ENCODE data around the gene MEF2A.

The MEF2A gene

DNA sequence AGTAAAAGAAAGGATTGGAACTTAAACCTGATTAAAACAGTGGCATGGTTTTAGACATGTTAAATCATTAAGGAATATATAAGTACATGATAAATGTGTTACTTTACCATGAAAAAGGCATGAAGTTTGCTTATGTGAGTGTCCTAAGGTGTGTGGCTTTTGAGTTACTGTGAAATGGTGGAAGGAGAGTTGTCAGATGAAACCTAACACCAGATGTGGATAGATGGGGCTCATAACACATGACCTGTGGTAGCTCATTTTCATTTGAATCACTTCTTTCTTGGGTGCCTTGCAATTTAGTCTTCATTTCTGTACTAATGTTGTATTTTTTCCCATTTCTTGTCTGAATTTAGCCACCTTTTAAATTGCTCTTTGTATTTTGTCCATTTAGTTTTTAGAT, 13.0 kb downstream of the MEF2A start:
- DNase-seq = no peak
- no peak for TF ChIP-seq EZH2 (optimal IDR thresholded peaks at IDR 0.05; ENCODE audit: low read depth, low read length)
- no peak for TF ChIP-seq EZH2phosphoT487 (IDR thresholded peaks at IDR 0.05; ENCODE audit: low read length)
- TF ChIP-seq, protein P1, sequence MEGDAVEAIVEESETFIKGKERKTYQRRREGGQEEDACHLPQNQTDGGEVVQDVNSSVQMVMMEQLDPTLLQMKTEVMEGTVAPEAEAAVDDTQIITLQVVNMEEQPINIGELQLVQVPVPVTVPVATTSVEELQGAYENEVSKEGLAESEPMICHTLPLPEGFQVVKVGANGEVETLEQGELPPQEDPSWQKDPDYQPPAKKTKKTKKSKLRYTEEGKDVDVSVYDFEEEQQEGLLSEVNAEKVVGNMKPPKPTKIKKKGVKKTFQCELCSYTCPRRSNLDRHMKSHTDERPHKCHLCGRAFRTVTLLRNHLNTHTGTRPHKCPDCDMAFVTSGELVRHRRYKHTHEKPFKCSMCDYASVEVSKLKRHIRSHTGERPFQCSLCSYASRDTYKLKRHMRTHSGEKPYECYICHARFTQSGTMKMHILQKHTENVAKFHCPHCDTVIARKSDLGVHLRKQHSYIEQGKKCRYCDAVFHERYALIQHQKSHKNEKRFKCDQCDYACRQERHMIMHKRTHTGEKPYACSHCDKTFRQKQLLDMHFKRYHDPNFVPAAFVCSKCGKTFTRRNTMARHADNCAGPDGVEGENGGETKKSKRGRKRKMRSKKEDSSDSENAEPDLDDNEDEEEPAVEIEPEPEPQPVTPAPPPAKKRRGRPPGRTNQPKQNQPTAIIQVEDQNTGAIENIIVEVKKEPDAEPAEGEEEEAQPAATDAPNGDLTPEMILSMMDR (IDR thresholded peaks at IDR 0.05; ENCODE audit: low read length) = no peak
- Histone ChIP-seq H3K27ac (ENCODE audit: low read length) (no peak overlapping the region), H3K4me2 (ENCODE audit: low read depth, low read length) (no peak overlapping the region), H3K36me3 (replicated peaks; ENCODE audit: insufficient read depth, low read length) (no peaks in the 10 kb centered on the region), H2AFZ (ENCODE audit: low read length) (no peak overlapping the region), H3K9ac (ENCODE audit: low read length) (no peak overlapping the region), H3K79me2 (ENCODE audit: low read length) (peaks cover 96% of the 10 kb centered on the region), H3K4me1 (ENCODE audit: low read length) (no peaks in the 10 kb centered on the region; the same call in 1 of the 2 replicates), H3K4me3 (ENCODE audit: low read length) (no peak overlapping the region), H3K27me3 (replicated peaks; ENCODE audit: insufficient read depth, low read length) (no peaks in the 10 kb centered on the region), H3K9me3 (replicated peaks; ENCODE audit: insufficient read depth, low read length) (no peaks in the 10 kb centered on the region), H3K9me2 (replicated peaks; ENCODE audit: insufficient read depth, low read length) (no peaks in the 10 kb centered on the region), H3F3A (ENCODE audit: insufficient read depth, low read length) (no peaks in the 10 kb centered on the region), H4K20me1 (ENCODE audit: insufficient read depth, low read length) (peaks cover 5% of the 10 kb centered on the region; the same call in 1 of the 2 replicates)

DNA sequence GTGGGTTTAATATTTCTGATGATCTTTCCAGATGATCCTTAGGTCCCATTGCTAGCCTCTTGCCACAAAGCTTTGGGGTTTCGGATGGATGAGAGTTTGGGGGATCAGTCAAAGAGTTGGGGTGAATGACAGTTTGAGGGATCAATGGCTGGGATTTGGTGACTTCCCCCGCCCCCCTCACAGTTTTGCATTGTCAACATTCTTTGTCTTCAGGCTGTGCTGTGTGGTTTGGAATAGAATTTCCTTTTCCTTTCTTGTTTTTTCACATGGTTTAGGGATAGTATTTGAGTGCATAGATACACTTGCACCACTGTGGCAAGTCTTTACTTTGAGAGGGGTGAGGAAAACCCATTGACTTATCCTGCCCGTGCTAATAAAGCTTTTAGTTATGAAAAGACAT, 14.3 kb downstream of the MEF2A start:
- TF ChIP-seq, protein P1 (IDR thresholded peaks at IDR 0.05; ENCODE audit: low read length) = no peak
- TF ChIP-seq EZH2 (optimal IDR thresholded peaks at IDR 0.05; ENCODE audit: low read depth, low read length) (no peak), EZH2phosphoT487 (IDR thresholded peaks at IDR 0.05; ENCODE audit: low read length) (no peak)
- Histone ChIP-seq H3K4me1 (ENCODE audit: low read length) (no peaks in the 10 kb centered on the region; the same call in 1 of the 2 replicates), H3K9me2 (replicated peaks; ENCODE audit: insufficient read depth, low read length) (no peaks in the 10 kb centered on the region), H3K27me3 (replicated peaks; ENCODE audit: insufficient read depth, low read length) (no peaks in the 10 kb centered on the region), H3K9me3 (replicated peaks; ENCODE audit: insufficient read depth, low read length) (no peaks in the 10 kb centered on the region), H3K27ac (ENCODE audit: low read length) (no peak overlapping the region), H2AFZ (ENCODE audit: low read length) (no peak overlapping the region), H3K4me2 (ENCODE audit: low read depth, low read length) (no peak overlapping the region), H3K36me3 (replicated peaks; ENCODE audit: insufficient read depth, low read length) (no peaks in the 10 kb centered on the region), H3K9ac (ENCODE audit: low read length) (no peak overlapping the region), H3F3A (ENCODE audit: insufficient read depth, low read length) (no peaks in the 10 kb centered on the region), H4K20me1 (ENCODE audit: insufficient read depth, low read length) (peaks cover 5% of the 10 kb centered on the region; the same call in 1 of the 2 replicates), H3K4me3 (ENCODE audit: low read length) (no peak overlapping the region), H3K79me2 (ENCODE audit: low read length) (peaks cover 96% of the 10 kb centered on the region)
- no peak for DNase-seq

DNA sequence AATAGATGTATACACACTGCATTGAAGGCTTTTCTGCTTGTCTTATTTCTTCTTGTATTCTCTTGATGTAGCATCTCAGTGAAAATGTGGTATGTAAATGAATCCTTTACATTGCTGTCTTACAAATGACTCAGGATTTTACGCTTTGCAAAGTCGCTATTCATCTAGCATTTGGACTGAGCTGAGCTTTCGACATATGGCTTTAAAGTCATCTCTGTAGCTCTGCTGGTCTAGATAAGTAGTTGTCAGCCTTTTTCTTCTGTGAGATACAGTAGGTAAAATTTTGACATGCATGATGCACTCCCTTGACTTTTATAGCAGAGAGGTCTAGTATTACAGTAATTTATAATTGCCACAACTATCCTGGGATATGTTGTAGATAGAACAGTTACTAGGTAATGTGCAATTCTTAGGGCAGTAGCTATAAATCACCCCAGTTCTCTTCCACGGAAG, 16.8 kb downstream of the MEF2A start:
- no peaks in the 10 kb centered on the region for H3F3A ChIP-seq (ENCODE audit: insufficient read depth, low read length)
- no peak overlapping the region for H3K4me3 ChIP-seq (ENCODE audit: low read length)
- H4K20me1 ChIP-seq (ENCODE audit: insufficient read depth, low read length) = peaks cover 5% of the 10 kb centered on the region; the same call in 1 of the 2 replicates
- no peak overlapping the region for H3K9ac ChIP-seq (ENCODE audit: low read length)
- no peak overlapping the region for H3K4me2 ChIP-seq (ENCODE audit: low read depth, low read length)
- H3K27me3 ChIP-seq (replicated peaks; ENCODE audit: insufficient read depth, low read length) = no peaks in the 10 kb centered on the region
- H2AFZ ChIP-seq (ENCODE audit: low read length) = no peak overlapping the region
- H3K9me2 ChIP-seq (replicated peaks; ENCODE audit: insufficient read depth, low read length) = no peaks in the 10 kb centered on the region
- H3K27ac ChIP-seq (ENCODE audit: low read length) = no peak overlapping the region
- H3K4me1 ChIP-seq (ENCODE audit: low read length) = no peaks in the 10 kb centered on the region; the same call in 1 of the 2 replicates
- 0 out of 2 replicates have a peak, but pooled peaks cover 2% of the 10 kb centered on the region for H3K36me3 ChIP-seq (replicated peaks; ENCODE audit: insufficient read depth, low read length)
- DNase-seq = no peak
- peaks cover 96% of the 10 kb centered on the region for H3K79me2 ChIP-seq (ENCODE audit: low read length)
- no peaks in the 10 kb centered on the region for H3K9me3 ChIP-seq (replicated peaks; ENCODE audit: insufficient read depth, low read length)
- TF ChIP-seq EZH2phosphoT487 (IDR thresholded peaks at IDR 0.05; ENCODE audit: low read length) = no peak
- TF ChIP-seq EZH2 (optimal IDR thresholded peaks at IDR 0.05; ENCODE audit: low read depth, low read length) = no peak
- TF ChIP-seq, protein P1 (IDR thresholded peaks at IDR 0.05; ENCODE audit: low read length) = no peak
